ENCODE results near the gene FN3KRP.
"Not testable (repeated sequence)": the region's sequence is repeated elsewhere in the genome, so short reads cannot be mapped to it uniquely, and the experiment has no call there.

- TF ChIP-seq, protein P1, sequence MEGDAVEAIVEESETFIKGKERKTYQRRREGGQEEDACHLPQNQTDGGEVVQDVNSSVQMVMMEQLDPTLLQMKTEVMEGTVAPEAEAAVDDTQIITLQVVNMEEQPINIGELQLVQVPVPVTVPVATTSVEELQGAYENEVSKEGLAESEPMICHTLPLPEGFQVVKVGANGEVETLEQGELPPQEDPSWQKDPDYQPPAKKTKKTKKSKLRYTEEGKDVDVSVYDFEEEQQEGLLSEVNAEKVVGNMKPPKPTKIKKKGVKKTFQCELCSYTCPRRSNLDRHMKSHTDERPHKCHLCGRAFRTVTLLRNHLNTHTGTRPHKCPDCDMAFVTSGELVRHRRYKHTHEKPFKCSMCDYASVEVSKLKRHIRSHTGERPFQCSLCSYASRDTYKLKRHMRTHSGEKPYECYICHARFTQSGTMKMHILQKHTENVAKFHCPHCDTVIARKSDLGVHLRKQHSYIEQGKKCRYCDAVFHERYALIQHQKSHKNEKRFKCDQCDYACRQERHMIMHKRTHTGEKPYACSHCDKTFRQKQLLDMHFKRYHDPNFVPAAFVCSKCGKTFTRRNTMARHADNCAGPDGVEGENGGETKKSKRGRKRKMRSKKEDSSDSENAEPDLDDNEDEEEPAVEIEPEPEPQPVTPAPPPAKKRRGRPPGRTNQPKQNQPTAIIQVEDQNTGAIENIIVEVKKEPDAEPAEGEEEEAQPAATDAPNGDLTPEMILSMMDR (IDR thresholded peaks at IDR 0.05), result not testable (repeated sequence)
- TF ChIP-seq POLR2A, POLR2AphosphoS5 (IDR thresholded peaks at IDR 0.05): not testable (repeated sequence)
These were observed 28.2 kb downstream of the FN3KRP start for GRCh38 chr17:82744736-82745135.
